ENCODE data around the gene PKD1. TPM values are rescaled to one million over a fixed set of nuclear protein-coding genes. Genes with fewer than 3 reads are reported as not detected.
A peak's percentile ranks its signal among the peaks of the same experiment; 100 is the strongest.

PKD1 gene
- total RNA-seq, 1 donor from 2014 or later: 80.2 TPM

DNA sequence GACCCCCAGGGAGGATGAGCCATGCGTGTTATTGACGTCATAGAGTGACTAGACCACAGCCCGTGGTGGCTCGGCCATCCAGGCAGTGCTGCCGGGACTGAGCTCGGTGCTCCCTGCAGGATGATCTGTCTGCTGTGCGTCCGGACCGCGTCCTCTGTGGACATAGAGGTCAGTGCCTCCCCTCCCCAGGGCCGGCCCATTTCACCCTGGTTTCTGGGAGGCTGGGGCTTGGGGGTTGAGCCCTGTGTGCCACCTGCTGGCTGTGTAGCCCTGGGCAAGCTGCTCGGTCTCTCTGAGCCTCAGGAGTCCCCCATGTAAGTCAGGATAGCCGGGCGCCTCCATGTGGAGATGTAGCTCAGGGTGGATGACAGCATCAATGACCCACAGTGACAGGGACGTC, 79.6 kb downstream of the PKD1 start:
- no peak overlapping the region for H3K4me3 ChIP-seq (ENCODE audit: low read depth, low read length)
- TF ChIP-seq, protein P1, sequence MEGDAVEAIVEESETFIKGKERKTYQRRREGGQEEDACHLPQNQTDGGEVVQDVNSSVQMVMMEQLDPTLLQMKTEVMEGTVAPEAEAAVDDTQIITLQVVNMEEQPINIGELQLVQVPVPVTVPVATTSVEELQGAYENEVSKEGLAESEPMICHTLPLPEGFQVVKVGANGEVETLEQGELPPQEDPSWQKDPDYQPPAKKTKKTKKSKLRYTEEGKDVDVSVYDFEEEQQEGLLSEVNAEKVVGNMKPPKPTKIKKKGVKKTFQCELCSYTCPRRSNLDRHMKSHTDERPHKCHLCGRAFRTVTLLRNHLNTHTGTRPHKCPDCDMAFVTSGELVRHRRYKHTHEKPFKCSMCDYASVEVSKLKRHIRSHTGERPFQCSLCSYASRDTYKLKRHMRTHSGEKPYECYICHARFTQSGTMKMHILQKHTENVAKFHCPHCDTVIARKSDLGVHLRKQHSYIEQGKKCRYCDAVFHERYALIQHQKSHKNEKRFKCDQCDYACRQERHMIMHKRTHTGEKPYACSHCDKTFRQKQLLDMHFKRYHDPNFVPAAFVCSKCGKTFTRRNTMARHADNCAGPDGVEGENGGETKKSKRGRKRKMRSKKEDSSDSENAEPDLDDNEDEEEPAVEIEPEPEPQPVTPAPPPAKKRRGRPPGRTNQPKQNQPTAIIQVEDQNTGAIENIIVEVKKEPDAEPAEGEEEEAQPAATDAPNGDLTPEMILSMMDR (conservative IDR thresholded peaks at IDR 0.05; ENCODE audit: low read depth, low read length): no peak
- no peak for DNase-seq (ENCODE audit: low read depth)

DNA sequence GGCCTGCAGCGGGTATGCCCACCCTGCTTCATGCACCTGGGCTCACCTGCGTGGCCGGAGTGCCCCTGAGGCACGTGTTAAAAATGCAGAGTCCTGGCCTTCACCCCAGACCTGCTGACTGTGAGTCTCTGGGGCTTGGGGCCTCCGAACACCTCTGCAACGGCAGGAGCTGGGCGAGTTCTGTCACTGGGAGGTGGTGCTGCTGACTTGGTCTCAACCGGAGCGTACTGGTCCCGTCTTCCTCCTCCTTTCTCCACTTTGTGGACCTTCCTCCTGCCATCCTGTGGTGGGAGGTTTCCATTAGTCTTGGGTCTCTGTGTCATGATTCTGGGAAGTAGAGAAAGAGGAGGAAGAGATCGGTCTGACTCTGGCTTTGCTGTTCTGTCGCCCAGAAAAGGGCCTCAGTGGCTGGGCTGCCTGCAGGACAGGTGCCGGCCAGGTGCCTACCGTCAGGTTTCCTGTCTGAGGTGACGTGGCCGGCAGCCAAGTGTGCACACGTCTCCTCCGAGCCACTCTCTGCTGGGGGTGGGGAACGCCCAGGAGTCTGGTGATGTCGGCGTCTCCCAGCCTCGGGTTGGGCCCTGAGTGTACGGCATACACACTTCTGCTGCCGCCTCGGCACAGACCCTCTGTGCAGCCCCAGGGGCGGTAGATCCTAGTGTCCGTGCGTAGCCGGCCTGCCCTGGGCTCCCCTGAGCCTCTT, 81.0 kb downstream of the PKD1 start:
- TF ChIP-seq, protein P1 (conservative IDR thresholded peaks at IDR 0.05; ENCODE audit: low read depth, low read length): no peak
- no peak overlapping the region for H3K4me3 ChIP-seq (ENCODE audit: low read depth, low read length)
- DNase-seq (ENCODE audit: low read depth): no peak

DNA sequence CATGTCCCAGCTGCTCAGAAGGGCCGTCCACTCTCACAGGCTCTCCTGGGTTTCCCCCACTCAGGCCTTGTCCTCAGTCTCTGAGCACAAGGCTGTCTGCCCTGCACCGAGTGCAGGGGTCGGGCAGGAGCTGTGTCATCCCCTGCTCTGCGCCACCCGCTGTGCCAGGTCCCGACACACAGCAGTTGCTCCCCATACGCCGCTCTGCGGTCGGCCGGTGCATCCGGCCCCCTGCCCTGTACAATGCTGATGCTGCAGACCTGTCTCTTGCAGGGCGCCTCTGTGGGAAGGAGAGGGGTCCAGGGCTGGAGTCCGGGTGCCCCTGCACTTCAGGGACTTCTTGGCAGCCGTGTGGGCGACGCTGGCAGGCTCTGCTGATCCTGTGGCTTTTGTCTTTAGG, 81.8 kb downstream of the PKD1 start:
- no peak overlapping the region for H3K4me3 ChIP-seq (ENCODE audit: low read depth, low read length)
- TF ChIP-seq, protein P1 (conservative IDR thresholded peaks at IDR 0.05; ENCODE audit: low read depth, low read length): no peak

DNA sequence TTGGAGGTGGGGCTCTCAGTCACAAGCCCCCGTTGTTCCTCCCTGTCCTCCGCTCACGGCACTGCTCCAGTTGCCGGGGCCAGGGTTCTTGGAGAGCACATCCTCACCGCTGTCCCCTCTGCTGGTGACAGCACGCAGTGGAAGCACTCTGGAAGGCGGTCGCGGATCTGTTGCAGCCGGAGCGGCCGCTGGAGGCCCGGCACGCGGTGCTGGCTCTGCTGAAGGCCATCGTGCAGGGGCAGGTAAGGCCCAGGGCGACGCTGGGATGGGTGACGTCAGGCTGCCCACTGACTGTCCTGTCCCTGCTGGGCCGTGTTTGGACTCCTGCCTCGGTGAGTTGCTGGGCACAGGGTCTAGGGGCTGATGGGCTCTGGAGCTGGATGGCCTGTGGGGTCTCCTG, 82.5 kb downstream of the PKD1 start:
- DNase-seq (ENCODE audit: low read depth): no peak
- TF ChIP-seq, protein P1 (conservative IDR thresholded peaks at IDR 0.05; ENCODE audit: low read depth, low read length): no peak
- H3K4me3 ChIP-seq (ENCODE audit: low read depth, low read length): no peak overlapping the region

More for the DNA sequence above, 81.8 kb downstream of the PKD1 start:
- DNase-seq (ENCODE audit: low read depth): no peak

DNA sequence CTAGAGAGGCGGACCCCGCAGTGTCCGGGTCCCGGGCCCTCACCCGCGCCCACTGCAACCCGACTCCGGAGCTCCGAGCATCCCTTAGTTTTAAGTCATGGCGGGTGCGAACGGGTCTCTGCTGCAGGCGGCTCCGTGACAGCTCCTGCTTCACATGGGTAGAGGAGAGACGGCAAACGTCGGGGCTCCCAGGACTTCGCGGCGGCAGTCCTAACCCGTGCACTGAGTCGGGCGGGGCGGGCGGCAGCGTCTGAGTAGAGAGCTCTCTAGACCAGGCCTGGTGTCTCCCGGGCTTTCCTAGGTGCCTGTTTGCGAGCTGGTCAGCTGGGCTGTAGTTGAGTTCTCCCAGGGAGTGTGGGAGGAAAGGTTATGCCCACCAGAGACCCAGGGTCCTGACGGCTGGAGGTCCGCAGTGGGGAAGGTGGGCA, 87.6 kb downstream of the PKD1 start:
- H3K4me3 ChIP-seq (ENCODE audit: low read depth, low read length): peak overlapping the region; percentile 75
- no peak for DNase-seq (ENCODE audit: low read depth)
- TF ChIP-seq, protein P1 (conservative IDR thresholded peaks at IDR 0.05; ENCODE audit: low read depth, low read length): no peak

DNA sequence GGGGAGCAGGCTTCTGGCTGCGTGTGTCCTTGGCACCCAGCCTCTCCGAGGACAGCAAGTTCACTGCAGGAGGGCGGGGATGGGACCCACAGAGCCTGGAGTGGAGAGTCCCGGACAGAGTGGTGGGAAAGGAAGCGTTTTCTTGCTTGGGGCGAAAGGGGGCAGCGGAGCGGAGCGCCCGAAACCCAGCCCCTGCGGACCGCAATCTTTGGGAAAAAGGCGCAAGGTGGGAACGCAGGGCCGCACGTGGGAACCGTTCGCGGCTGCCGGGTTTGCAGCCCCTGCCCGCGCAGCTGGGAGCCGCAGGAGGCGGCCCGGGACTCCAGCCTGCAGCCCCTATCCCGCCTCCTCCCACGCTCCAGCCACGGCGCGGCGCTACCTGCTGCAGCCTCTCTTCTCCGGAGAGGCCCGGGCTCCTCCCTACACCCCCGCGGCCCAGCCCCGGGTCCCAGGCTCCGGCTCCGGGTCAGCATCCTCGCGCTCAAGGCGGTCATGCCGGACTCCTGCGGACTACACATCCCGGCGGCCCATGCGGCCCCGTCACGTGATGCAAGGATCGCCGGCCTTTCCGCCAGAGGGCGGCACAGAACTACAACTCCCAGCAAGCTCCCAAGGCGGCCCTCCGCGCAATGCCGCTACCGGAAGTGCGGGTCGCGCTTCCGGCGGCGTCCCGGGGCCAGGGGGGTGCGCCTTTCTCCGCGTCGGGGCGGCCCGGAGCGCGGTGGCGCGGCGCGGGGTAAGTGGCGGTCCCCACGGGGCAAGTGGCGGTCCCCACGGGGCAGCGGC, 88.2 kb downstream of the PKD1 start, which contains the start of the genes NTHL1 and TSC2:
Gene NTHL1, minus strand, starts transcription at position 505 of the 786 bp plus-strand sequence. Its CDS starts 11 bp downstream, at position 494.
Gene TSC2, plus strand, starts transcription at position 656 of the 786 bp plus-strand sequence. CDS start 631 bp downstream, outside the sequence.
- TF ChIP-seq, protein P1 (conservative IDR thresholded peaks at IDR 0.05; ENCODE audit: low read depth, low read length): peak; percentile 28
- peak; percentile 39 for DNase-seq (ENCODE audit: low read depth)
- H3K4me3 ChIP-seq (ENCODE audit: low read depth, low read length): peak within 1 kb of the TSS; percentile 75

All from epithelial cell of proximal tubule (primary cell).